PC-3 (cell line): Measurements from ENCODE around the gene SLC12A8. TPM values are rescaled to one million over a fixed set of nuclear protein-coding genes. Genes with fewer than 3 reads are reported as not detected.

Experiments used
- ATAC-seq: fragments of 200-7000 bp; cut with Tn5 transposase; 2 replicates; pipeline ENCODE4 v1.9.1; 2020; ENCODE audit warnings: mild to moderate bottlenecking, moderate library complexity
- BruUV-seq: library from RNA; stranded (reverse); fragments of 400-500 nt; replicated peaks from 2 replicates; lab custom pipeline; 2021; lab: Mats Ljungman, UMichigan
- CTCF ChIA-PET: fragments of 300-600 bp; sonication (Branson Sonifier 250); formaldehyde crosslinking; loops from one replicate; lab custom pipeline; 2022; ENCODE audit warnings: antibody characterized with exemption; lab: Charles Lee
- POLR2A ChIA-PET: fragments of 300-600 bp; sonication (Branson Sonifier 250); formaldehyde crosslinking; loops from one replicate; lab custom pipeline; 2022; ENCODE audit warnings: antibody characterized with exemption; ENCODE audit not compliant: unreplicated experiment; lab: Charles Lee
- DNase-seq: peaks from one replicate; pipeline ENCODE4 v3.0.0-alpha.2; 2015
- H2AFZ ChIP-seq: fragments of 300-600 bp; sonication (generic); 2 replicates; pipeline ENCODE4 v1.6.0; 2016; ENCODE audit warnings: antibody characterized with exemption, low read length
- H3F3A ChIP-seq: fragments of 300-600 bp; sonication (generic); one replicate; pipeline ENCODE4 v1.6.0; 2017; ENCODE audit warnings: antibody characterized with exemption, low read length, control low read depth, mild to moderate bottlenecking; ENCODE audit not compliant: unreplicated experiment
- H3K27ac ChIP-seq: fragments of 300-600 bp; sonication (generic); 2 replicates; pipeline ENCODE4 v1.5.1; 2016; ENCODE audit warnings: mild to moderate bottlenecking, low read length
- H3K27me3 ChIP-seq: fragments of 300-600 bp; sonication (generic); 2 replicates; pipeline ENCODE4 v1.6.1; 2016; ENCODE audit warnings: low read length, mixed read lengths
- H3K36me3 ChIP-seq: fragments of 300-600 bp; sonication (generic); 2 replicates; pipeline ENCODE4 v1.6.1; 2016; ENCODE audit warnings: low read depth, mixed run types, low read length, mixed read lengths
- H3K4me1 ChIP-seq: fragments of 300-600 bp; sonication (generic); 2 replicates; pipeline ENCODE4 v1.5.1; 2016; ENCODE audit warnings: low read length; ENCODE audit not compliant: insufficient read depth
- H3K4me2 ChIP-seq: fragments of 300-600 bp; sonication (generic); 2 replicates; pipeline ENCODE4 v1.6.0; 2016; ENCODE audit warnings: low read length
- H3K4me3 ChIP-seq: fragments of 300-600 bp; sonication (generic); 2 replicates; pipeline ENCODE4 v1.5.1; 2016; ENCODE audit warnings: mild to moderate bottlenecking, low read length, mixed read lengths
- H3K79me2 ChIP-seq: fragments of 300-600 bp; sonication (generic); 2 replicates; pipeline ENCODE4 v1.6.1; 2017; ENCODE audit warnings: low read length, mixed read lengths
- H3K9ac ChIP-seq: fragments of 300-600 bp; sonication (generic); 2 replicates; pipeline ENCODE4 v1.6.0; 2016; ENCODE audit warnings: mild to moderate bottlenecking, low read length
- H3K9me2 ChIP-seq: fragments of 300-600 bp; sonication (generic); replicated peaks from 2 replicates; pipeline ENCODE4 v1.6.1; 2016; ENCODE audit warnings: mixed run types, low read length, mixed read lengths
- H3K9me3 ChIP-seq: fragments of 300-600 bp; sonication (generic); 2 replicates; pipeline ENCODE4 v1.6.1; 2016; ENCODE audit warnings: low read length, mixed read lengths
- H4K20me1 ChIP-seq: fragments of 300-600 bp; sonication (generic); 2 replicates; pipeline ENCODE4 v1.6.1; 2016; ENCODE audit warnings: low read length, mixed read lengths
- CTCF ChIP-seq: fragments of 300-600 bp; sonication (generic); conservative IDR thresholded peaks from 2 replicates; pipeline ENCODE4 v1.5.1; 2017; ENCODE audit warnings: antibody characterized with exemption, low read depth, mild to moderate bottlenecking, low read length
- EZH2 ChIP-seq: fragments of 300-600 bp; sonication (generic); IDR thresholded peaks from one replicate; pipeline ENCODE4 v1.6.1; 2017; ENCODE audit warnings: antibody characterized with exemption, mild to moderate bottlenecking, low read length; ENCODE audit not compliant: unreplicated experiment
- EZH2phosphoT487 ChIP-seq: fragments of 300-600 bp; sonication (generic); IDR thresholded peaks from 2 replicates; pipeline ENCODE4 v1.6.1; 2018; ENCODE audit warnings: mild to moderate bottlenecking, antibody characterized with exemption, low read length, borderline replicate concordance
- intact Hi-C: fragments of 100-400 bp; cut with micrococcal nuclease; formaldehyde crosslinking; loops from 2 replicates; pipeline ENCODE4 v1.9.0; 2023
- total RNA-seq: library from RNA; depleted of rRNA; stranded (reverse); fragments of >200 nt; gene quantifications from 2 replicates; pipeline ENCODE4 v1.2.3, GENCODE V29; 2014

SLC12A8 gene
- total RNA-seq, 1 experiment from 2014 or later = 11.0 TPM

DNA sequence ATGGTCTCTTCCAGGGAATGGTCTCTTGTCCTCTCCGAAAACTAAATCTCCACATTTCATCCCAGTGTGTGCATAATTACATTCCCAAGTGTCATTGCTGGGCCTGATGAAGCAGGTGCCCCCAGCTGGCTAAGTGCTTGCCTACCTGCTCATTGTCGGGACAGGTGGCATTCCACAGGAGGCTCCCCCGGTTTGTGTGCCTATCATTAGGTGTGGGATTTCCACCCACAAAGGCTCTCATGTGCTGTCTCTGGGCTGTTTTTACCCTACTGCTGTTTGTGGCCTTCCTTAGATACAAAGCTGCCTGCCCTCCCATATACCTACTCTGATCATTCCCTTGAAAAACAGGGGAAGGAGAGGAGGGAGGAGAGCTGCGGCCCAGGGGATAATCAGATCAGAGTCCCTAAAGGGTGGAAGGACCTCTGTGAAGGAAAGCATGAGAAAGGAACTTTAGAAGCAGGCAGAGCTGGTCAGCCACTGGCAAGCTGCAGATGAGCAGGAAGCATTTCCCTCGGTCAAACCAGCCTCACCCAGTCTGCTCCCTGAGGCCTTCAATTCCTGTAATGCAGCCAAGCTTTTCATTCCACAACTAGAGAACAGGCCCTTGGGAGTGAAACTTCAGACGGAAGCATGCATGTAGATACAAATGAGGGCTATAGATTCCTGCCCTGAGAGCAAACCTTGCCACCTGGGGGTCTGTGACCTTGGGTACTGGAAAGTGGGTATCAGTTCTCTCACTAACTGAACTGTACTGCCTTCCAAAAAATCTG is 96.1 kb downstream of the SLC12A8 start:
- no peaks in the 10 kb centered on the region for H3F3A ChIP-seq
- no peaks in the 10 kb centered on the region for H3K9me3 ChIP-seq
- H3K27ac ChIP-seq = peak overlapping the region; percentile 52
- ChIA-PET CTCF (no interaction called here), POLR2A (interaction anchor here (0.6 kb wide), 1 partner anchor 99 kb away, joined by 7 read pairs; no protein-coding TSS in a partner anchor)
- TF ChIP-seq EZH2 = no peak
- no peaks in the 10 kb centered on the region for H3K9me2 ChIP-seq
- H3K4me1 ChIP-seq = peaks cover 11% of the 10 kb centered on the region
- no peak overlapping the region for H3K4me3 ChIP-seq
- H2AFZ ChIP-seq = peak overlapping the region; percentile 59; the same call in 1 of the 2 replicates
- peak overlapping the region; percentile 31; the same call in 1 of the 2 replicates for H3K4me2 ChIP-seq
- H3K36me3 ChIP-seq = no peaks in the 10 kb centered on the region
- DNase-seq (peak; percentile 74), ATAC-seq (peak; percentile 99)
- no peaks in the 10 kb centered on the region for H4K20me1 ChIP-seq
- intact Hi-C loops = no loop called here
- H3K79me2 ChIP-seq = no peaks in the 10 kb centered on the region
- no peak overlapping the region for H3K9ac ChIP-seq
- BruUV-seq = no TSS peak
- no peaks in the 10 kb centered on the region for H3K27me3 ChIP-seq

- no peak for DNase-seq
- no peaks in the 10 kb centered on the region for H3K27me3 ChIP-seq
- no peak overlapping the region for H3K4me2 ChIP-seq
Measured at GRCh38 chr3:125115640-125116039, 96.9 kb downstream of the SLC12A8 start.

GRCh38 chr3:125112981-125113380 is 99.6 kb downstream of the SLC12A8 start:
- no peak overlapping the region for H2AFZ ChIP-seq
- no peaks in the 10 kb centered on the region for H3K27me3 ChIP-seq
- no peak overlapping the region for H3K4me2 ChIP-seq
- DNase-seq (no peak), ATAC-seq (no peak)
- ChIA-PET POLR2A (no interaction called here), CTCF (no interaction called here)
- peaks cover 38% of the 10 kb centered on the region for H3K4me1 ChIP-seq
- no peaks in the 10 kb centered on the region for H3K36me3 ChIP-seq
- H3K79me2 ChIP-seq = no peaks in the 10 kb centered on the region
- no peak overlapping the region for H3K27ac ChIP-seq
- no TSS peak for BruUV-seq
- no peaks in the 10 kb centered on the region for H3K9me3 ChIP-seq
- H3F3A ChIP-seq = no peaks in the 10 kb centered on the region
- no peaks in the 10 kb centered on the region for H4K20me1 ChIP-seq
- TF ChIP-seq EZH2phosphoT487 (no peak), EZH2 (no peak), CTCF (no peak)
- H3K9me2 ChIP-seq = no peaks in the 10 kb centered on the region
- no peak overlapping the region for H3K9ac ChIP-seq
- intact Hi-C loops = no loop called here
- no peak overlapping the region for H3K4me3 ChIP-seq

More at GRCh38 chr3:125115640-125116039, 96.9 kb downstream of the SLC12A8 start:
- Histone ChIP-seq H3K4me1 (peaks cover 19% of the 10 kb centered on the region), H2AFZ (no peak overlapping the region), H3K4me3 (no peak overlapping the region), H3K9me2 (no peaks in the 10 kb centered on the region), H3K36me3 (no peaks in the 10 kb centered on the region), H4K20me1 (no peaks in the 10 kb centered on the region), H3K27ac (no peak overlapping the region), H3F3A (no peaks in the 10 kb centered on the region), H3K9ac (no peak overlapping the region), H3K79me2 (no peaks in the 10 kb centered on the region), H3K9me3 (no peaks in the 10 kb centered on the region)
- intact Hi-C loops = no loop called here
- ATAC-seq = no peak
- TF ChIP-seq EZH2phosphoT487 = no peak
- CTCF ChIA-PET = no interaction called here
- POLR2A ChIA-PET = no interaction called here
- no TSS peak for BruUV-seq
